GM18909 (cell line): ENCODE results near the gene ACTRT2.

Source experiments
- ATAC-seq: cut with Tn5 transposase; IDR thresholded peaks from one replicate; pipeline ENCODE4 v1.9.1; 2021; ENCODE audit warnings: mild to moderate bottlenecking; ENCODE audit not compliant: unreplicated experiment, poor library complexity

ACTRT2 gene

GRCh38 chr1:3029991-3030662, 8.9 kb downstream of the ACTRT2 start:
- ATAC-seq: no peak

GRCh38 chr1:3030663-3031381, 9.6 kb downstream of the ACTRT2 start:
- no peak for ATAC-seq

GRCh38 chr1:3031401-3032221, 10.3 kb downstream of the ACTRT2 start:
- no peak for ATAC-seq

GRCh38 chr1:3032371-3033039, 11.2 kb downstream of the ACTRT2 start:
- no peak for ATAC-seq

- no peak for ATAC-seq
These were observed 11.9 kb downstream of the ACTRT2 start for GRCh38 chr1:3033040-3033789.

GRCh38 chr1:3033790-3034090, 12.5 kb downstream of the ACTRT2 start:
- ATAC-seq: no peak

- ATAC-seq: no peak
These were observed 12.9 kb downstream of the ACTRT2 start for GRCh38 chr1:3034162-3034561.

- no peak for ATAC-seq
These were observed 13.7 kb downstream of the ACTRT2 start for GRCh38 chr1:3034728-3035562.

- ATAC-seq: no peak
These were observed 14.5 kb downstream of the ACTRT2 start for GRCh38 chr1:3035563-3036446.

- no peak for ATAC-seq
These were observed 15.4 kb downstream of the ACTRT2 start for GRCh38 chr1:3036447-3037280.

- ATAC-seq: no peak
These were observed 16.2 kb downstream of the ACTRT2 start for GRCh38 chr1:3037281-3038040.

GRCh38 chr1:3038113-3038551, 16.9 kb downstream of the ACTRT2 start:
- no peak for ATAC-seq

- ATAC-seq: no peak
These were observed 17.4 kb downstream of the ACTRT2 start for GRCh38 chr1:3038571-3039181.

GRCh38 chr1:3040004-3040403, 18.7 kb downstream of the ACTRT2 start:
- ATAC-seq: no peak

GRCh38 chr1:3042481-3042880, 21.2 kb downstream of the ACTRT2 start:
- no peak for ATAC-seq

GRCh38 chr1:3049164-3049563, 27.9 kb downstream of the ACTRT2 start:
- ATAC-seq: no peak
